Activated T-helper 1 cell treated with Interleukin-2 at 50 U/mL for 16 hours (primary cell): ENCODE measurements around the gene ADAM15.
A peak's percentile ranks its signal among the peaks of the same experiment; 100 is the strongest.

Experiments used
- DNase-seq: peaks from one replicate; pipeline ENCODE4 v3.0.0-alpha.2; 2020; ENCODE audit warnings: low read depth

The ADAM15 gene

DNA sequence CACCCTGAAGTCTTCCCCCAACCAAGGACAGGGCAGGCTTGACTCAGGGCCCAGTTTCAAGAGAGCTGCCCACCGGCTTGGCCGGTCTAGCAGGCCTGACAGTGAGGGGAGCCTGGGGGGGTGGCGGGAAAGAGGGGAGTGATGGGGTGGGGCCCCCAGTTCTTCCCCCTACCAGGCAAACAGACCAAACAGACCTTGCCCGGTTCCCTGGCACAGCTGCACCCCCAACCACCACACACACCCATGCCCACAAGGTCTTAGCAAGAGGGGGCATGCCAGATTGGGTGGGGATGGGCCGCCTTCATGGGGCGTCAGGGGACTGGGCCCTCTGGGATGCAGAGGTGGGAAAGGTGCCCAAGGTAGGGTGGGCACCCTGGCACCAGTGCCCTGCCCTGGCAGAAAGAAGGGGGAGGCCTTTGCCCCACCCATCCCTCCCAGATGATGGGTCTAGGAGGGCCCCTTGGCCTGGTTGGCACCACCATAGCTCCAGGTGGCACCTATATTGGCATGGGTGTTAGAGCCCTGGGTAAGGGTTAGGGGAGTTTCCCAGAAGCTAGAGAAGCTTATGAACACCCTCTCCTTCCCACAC is 39.6 kb upstream of the ADAM15 start:
- DNase-seq, result no peak

DNA sequence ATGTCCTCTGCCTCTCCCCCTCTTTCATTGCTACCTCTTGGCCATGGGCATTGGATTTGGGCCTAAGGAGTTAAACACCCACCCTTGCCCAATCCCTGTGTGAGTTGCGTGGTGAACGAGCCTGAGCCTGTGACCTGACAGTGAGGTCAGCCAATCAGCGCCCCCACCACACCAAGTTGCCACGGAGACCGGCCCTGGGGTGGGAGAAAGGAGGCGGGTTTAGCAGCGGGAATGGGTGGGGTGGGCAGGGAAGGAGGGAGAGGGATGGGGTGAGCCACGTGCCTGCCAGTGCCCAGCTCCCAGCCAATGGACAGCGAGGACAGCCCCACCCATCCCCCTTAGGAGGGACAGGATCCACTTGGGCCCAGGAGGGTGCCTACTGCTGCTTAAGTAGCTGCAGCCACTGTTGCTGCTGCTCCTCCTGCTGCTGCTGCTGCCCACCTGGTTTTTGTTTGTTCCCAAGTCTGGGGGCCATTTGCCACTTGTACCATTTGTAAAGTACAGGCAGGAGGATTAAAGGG is 39.0 kb upstream of the ADAM15 start:
- no peak for DNase-seq

DNA sequence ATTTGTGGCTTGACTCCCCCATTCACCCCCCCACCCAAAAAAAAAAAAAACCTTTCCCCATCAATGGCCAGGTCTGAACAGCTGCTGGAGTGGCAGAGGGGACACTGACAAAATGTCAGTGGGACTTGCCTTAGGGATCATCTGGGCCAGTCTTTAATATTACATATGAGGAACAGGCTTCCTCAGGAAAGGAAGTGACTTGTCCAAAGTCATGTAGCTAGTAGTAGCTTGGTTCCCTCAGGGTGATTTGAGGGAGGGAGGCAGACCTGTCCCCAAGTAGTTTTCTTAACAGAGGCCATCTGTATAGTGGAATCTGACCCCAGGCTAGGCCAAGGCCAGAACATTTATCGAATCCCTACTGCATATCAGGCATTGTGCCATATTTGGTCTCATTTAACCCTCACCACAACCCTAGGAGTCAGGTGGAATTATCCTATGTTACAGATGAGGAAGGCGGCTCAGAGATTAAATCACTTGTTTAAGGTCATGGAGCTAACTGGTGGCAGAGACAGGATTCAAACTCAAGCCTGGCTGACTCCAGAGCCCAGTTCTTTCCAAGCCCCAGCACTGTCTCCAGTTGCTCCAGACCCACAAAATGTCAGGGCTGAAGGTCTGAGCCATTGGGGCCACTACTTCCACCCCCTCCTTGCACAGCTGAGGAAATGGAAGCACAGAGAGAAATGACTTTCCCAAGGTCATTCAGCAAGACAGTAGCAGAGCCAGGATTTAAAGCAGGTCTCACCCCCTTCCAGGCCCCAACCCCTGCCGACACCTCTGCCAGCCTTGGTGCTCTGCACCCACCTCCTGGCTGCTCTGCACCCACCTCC is 38.1 kb upstream of the ADAM15 start:
- no peak for DNase-seq

DNA sequence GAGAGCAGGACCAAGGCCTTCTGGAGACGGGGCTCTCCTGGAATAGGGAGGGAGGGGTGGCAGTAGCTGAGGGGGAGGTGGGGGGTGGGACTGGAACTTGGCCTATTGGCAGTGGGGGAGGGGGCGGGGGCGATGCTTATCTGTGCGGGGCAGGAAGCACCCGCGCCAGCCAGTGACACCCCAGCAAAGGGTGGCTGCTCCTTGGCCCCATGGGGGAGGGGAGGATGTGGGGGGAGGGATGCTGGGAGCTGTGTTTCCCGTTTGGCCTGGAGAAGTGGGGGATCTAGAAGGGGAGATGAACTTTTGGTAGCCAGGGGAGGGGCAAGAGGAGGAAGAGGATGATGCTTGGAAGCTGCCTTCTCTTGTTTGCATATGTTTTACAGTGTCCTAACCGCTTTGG is 37.5 kb upstream of the ADAM15 start:
- peak; percentile 42 for DNase-seq

DNA sequence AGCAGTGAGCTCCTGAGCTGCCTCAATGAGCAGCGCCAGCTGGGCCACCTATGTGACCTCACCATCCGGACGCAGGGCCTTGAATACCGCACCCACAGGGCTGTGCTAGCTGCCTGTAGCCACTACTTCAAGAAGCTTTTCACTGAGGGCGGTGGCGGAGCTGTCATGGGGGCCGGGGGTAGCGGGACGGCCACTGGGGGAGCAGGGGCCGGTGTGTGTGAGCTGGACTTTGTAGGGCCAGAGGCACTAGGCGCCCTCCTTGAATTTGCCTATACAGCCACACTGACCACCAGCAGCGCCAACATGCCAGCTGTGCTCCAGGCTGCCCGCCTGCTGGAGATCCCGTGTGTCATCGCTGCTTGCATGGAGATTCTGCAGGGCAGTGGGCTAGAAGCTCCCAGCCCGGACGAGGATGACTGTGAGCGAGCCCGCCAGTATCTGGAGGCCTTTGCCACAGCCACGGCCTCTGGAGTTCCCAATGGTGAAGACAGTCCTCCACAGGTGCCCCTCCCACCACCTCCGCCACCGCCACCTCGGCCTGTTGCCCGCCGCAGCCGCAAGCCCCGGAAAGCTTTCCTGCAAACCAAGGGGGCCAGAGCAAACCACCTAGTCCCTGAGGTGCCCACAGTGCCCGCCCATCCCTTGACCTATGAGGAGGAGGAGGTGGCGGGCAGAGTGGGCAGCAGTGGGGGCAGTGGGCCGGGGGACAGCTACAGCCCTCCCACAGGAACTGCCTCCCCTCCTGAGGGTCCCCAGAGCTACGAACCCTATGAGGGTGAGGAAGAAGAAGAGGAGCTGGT is 36.2 kb upstream of the ADAM15 start:
- DNase-seq, result no peak

DNA sequence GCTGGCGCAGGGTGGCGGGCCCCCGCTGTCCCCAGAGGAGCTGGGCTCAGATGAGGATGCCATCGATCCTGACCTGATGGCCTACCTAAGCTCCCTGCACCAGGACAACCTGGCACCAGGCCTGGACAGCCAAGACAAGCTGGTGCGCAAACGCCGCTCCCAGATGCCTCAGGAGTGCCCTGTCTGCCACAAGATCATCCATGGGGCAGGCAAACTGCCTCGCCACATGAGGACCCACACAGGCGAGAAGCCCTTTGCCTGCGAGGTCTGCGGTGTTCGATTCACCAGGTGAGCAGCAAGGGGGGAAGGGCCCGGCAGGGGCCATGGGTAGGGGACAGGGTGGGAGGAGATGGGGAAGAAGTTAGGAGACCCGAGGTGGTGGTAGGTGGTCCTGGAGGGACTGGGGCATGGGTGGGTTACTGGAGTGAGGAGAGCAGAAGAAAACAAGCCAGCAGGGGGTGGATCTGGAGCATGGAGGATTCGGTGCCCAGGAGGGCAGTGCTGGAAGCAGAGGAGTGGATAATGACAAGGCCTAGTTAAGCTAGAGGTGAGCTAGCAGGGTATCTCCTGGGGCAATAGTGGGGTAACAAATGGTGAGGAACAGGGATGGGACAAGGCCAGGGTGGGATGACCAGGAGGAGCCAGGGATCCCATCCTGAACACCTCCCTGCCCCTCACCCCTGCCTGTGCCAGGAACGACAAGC is 35.4 kb upstream of the ADAM15 start:
- no peak for DNase-seq

DNA sequence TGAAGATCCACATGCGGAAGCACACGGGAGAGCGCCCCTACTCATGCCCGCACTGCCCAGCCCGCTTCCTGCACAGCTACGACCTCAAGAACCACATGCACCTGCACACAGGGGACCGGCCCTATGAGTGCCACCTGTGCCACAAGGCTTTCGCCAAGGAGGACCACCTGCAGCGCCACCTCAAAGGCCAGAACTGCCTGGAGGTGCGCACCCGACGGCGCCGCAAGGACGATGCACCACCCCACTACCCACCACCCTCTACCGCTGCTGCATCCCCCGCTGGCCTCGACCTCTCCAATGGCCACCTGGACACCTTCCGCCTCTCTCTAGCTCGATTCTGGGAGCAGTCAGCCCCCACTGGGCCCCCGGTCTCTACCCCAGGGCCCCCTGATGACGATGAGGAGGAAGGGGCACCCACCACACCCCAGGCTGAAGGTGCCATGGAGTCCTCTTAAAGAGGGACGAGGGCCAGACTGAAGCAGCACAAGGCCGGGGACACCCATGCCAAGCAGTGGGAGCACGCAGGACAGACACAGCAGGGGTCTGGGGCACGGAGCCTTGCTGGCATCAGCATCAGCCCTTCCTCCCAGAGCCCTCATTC is 34.8 kb upstream of the ADAM15 start:
- DNase-seq, result no peak

DNA sequence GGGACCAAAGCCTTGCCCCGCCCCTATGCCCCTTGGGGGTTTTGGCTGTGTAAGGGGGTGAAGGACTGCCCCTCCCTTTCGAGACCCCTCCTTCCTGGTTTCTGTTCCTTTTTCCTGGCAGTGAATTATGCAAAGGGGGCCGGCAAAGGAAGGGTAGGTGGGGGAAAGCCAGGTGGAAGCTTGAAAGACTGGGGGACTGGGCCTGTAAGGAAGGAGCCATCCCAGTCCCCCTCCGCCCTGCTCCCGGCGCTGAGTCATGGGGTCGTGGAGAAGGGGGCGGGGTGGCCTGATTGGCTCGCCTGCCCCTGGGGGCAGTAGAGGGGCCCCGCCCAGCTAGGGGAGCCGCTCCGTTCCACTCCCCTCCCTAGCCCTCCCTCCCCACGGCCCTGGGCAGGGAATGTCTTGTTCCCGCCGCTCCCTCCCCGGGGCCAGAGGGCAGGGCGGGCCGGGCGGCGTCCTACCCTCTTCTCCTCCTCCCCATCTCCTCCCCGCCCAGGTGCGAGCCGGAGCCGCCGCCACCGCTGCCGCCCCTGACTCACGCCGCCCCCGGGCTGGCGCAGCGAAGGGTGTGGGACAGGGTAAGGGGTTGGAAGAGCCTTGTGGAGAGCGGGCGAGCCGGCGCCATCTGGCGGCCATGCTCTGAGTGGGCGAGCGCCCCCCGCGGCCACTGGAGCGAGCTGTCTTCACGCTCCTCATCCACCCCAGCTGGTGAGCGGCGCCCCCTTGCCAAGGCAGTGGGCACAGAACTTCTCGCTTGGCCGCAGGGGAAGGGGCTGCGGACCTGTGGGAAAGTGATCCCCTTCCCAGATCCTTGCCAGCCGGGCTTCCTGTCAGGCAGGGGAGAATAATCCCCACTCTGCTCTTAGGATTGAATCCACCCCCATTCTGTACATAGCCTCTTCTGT is 33.8 kb upstream of the ADAM15 start:
- DNase-seq, result peak; percentile 86

DNA sequence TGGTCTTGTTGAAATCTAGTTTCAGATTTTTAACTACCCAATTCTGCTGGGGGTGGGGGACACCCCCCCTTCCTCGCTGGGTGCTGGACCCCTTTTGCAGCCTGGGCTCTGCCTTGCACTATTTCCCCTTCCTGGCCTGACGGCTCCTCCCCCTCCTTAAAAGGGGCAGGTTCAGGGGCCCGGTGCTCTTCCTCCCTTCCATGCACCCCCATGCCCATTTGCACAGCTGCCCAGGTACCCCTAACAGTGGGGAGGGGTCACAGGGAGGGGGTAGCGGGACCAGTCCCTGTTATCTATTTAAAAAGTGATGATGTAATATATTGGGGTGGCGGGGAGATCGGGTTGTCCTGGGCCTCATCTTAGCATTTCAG is 33.2 kb upstream of the ADAM15 start:
- no peak for DNase-seq

DNA sequence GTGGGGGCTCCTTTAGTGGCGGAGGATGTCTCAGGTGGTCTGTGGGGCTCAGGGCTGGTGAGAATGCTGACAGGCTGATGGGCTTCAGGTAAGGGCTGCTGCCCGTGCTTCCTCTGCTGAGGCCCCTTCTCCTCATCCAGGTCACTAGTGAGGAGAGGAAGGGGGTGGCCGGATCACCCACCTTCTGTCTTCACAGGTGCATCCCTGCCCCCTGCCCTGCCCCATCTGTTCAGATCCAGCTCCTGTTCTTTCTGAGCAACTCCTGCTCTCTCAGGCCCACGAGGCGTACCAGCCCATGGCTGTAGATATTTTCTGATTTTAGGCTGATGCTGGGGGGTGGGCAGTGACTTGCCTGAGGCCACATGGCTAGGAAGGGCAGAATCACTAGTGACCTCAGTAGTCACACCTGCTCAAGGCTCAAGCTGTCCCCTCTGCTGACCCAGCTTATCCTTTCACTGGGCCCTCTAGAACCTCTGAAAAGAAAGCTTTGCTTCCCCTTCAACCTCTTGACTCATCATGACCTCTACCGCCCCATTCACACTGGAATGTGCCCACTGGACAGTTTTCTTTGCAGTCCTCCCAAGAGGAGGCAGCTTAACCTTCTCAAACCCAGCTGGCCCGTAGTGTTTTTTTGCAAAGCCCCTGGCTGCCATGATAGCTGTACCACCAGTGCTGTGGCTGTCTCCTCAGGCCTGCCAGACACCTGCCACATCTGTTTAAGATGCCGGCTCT is 32.3 kb upstream of the ADAM15 start:
- no peak for DNase-seq

DNA sequence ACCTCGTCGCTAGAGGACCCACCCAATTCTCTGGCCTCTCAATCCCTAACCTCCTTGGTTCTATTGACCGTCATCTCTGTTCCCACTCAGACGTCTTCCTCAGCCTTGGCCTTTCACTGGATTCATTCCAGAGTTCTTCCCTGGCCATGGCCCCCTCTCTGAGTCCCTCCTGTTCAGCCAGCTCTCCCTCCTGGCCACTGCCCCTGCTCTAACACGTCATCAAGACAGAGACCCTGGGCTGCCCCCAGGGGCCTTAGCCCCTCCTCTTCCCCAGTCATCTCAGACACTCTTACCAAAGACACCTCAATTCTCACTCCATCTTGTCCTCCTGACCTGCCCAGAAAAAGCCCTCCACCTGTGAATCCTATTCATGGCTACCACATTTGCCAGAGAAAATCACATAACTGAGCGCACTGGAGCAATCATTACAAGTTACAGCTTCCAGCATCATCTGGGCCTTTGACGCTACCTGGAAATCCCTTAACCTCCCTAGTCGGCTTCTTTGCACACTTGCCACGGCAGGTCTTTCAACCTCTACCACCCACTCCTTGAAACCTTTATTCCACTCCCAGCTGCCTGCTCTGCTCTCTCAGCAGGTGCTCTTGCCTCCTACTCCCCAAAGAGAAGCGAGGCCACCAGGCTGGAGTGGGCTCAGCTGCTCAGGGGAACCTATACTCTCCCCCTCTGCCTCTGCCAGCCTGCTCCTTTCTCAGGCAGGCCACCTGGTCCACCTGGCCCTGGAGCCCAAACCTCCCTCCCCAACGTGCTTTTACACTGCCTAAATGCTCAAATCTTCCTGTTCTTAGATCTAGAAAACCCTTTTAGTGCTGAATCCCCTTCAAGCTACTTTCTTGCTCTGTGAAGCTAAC is 31.5 kb upstream of the ADAM15 start:
- DNase-seq, result no peak

DNA sequence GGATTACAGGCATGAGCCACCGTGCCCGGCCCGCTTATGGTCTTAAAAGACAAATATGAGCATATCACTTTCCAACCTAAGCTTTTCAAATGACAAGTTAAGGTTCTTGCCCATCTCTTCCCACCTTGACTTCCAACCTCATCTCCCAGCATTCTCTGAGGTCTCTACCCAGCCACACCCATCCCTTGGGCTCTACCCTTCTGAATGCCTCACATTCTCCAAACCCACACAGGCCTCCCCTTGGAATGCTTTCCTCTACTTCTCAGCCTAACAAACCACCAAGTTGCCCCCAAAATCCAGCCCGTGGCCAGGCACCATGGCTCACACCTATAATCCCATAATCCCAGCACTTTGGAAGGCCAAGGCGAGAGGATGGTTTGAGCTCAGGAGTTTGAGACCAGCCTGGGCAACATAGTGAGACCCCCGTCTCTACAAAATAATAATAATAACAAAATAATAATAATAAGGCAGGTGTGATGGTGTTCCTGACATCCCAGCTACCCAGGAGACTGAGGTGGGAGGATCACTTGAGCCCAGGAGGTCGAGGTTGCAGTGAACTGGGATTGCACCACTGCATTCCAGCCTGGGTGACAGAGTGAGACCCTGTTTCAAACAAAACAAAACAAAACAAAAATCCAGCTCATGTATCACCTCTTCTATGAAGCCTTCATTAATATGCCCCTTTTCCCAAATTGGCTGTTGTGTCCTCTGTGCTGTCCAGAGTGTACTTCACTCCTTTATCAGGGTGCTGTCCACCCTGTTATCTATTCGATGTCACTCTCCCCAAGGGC is 28.8 kb upstream of the ADAM15 start:
- DNase-seq, result no peak

DNA sequence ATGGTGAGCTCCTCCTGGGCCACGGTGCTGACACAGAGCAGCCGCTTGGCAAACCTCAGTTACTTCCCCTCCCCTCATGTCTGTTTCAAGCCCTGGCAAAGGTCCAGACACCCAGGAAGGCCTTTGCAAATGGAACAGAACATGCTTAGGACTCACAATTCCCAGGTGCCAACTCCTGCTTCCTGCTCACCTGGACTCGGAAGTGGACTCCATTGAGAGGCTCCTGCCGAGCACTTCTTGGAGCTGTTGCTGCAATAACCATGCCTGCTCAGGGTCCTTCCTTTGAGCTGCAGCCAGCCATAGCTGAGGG is 28.2 kb upstream of the ADAM15 start:
- no peak for DNase-seq

DNA sequence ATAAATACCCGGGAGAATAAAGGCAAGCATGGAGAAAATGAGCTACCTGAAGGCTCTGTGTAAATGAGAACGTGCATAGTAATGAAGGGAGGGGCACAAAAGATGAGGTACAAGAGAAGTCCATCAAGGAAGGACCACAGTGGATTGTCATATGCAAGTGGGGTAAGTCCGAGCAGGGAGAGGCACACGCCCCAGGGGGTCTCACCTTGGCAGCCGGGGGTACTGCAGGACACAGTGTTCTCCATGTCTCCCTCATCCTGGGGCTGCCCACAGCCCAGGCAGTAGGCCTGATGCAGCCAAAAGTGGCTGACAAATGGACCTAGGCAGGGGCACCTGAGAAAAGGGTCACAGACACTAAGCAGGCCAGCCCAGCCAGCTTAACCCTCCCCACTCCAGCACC is 27.5 kb upstream of the ADAM15 start:
- no peak for DNase-seq

DNA sequence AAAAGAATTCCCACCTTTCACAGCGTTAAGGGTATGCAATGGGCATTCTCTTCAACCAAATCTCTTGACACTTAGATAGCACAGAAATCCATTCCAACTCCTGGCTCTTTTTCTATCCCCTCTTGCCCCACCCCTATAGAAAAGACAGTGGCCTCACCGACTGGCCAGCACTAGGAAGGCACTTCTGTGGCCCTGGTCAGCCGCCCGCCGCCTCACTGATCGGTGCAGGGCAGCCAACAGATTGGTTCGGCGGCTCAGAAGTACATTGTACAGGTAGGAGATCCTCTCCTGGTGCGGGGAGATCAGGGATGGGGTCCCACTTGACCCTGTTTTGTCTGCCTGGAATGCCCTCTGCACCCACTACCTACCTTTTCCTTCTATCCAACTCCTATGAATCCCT is 26.8 kb upstream of the ADAM15 start:
- DNase-seq, result no peak

DNA sequence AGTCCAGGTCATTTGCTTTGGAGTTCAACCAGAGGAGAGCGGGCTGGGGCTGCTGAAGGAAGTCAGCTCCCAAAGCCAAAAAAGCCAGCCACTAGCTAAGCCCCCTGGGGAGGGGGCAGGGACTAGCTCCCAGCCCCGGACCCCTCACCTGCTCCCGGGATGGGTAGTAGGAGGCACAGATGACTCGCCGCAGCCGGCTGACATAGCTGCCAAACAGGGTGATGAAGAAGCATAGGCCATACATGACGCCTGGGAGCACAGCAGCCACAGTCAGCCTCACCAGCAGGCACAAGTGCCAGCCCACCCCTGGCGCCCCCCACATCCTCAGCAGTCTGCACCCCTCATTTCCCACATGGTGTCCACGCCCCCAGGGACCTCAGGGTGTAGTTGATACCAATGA is 25.0 kb upstream of the ADAM15 start:
- DNase-seq, result no peak

DNA sequence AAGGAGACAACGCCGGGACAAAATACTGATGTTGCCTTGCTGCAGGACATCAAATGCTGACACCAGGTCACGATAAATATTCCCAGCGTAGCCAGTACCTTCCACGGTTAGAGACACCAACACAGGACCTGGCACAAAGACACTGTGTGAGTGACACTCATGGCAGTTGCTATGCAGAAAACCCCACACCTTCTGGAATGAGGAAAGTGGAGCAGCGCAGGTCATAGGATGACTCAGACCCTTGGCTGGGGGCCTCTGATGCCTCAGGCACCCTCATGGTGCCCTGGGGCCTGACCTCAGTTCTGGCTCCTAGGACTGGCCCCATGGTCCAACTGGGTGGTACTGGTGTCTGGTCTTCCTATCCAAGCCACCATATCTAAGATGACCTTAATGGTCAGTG is 24.5 kb upstream of the ADAM15 start:
- no peak for DNase-seq

DNA sequence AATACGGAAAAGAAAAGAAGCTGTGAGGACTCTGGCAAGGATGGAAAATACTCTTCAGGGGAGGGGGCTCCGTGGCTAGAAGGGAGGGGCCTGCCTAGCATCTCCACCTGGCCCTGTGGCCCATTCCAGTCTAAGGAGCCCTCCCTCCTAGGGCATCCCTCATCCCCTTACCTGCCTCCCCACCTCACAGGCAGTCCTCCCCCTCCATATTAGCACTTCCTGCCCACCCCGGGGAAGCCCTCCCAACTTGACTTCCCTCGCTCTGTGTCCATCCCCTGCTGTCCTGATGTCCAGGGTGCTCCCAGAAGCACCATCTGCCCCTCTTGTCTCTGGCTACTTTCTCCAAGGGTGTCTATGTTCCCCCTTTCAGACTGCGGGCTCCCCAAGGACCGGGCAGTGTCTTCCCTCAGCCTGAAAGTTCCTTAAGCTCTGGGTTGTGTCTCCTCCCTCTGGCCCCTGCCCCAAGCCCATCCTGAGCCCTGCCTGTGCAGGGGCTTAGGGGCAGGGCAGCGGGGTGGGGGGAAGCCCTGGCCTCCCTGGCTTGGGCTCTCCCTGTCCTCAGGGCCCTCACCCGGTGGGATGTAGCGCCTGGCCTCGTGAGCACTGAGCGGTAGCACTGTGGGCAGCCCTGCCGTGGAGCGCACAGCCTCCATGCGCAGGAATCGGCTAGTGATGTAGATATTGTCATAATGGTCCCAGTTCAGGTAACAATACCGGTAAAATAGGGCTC is 21.4 kb upstream of the ADAM15 start:
- DNase-seq, result no peak
